ENCODE results near the gene CBX7.

Gene CBX7

GRCh38 chr22:39132871-39133524, 19.5 kb downstream of the CBX7 start:
- Histone ChIP-seq H3K27ac (no peak overlapping the region), H3K79me2 (ENCODE audit: insufficient read depth, low read depth) (no peaks in the 10 kb centered on the region), H3K4me1 (ENCODE audit: low read depth, poor library complexity, severe bottlenecking) (peaks cover 16% of the 10 kb centered on the region), H4K20me1 (ENCODE audit: insufficient read depth) (no peaks in the 10 kb centered on the region), H3K9ac (no peak overlapping the region), H3K36me3 (ENCODE audit: insufficient read depth) (no peaks in the 10 kb centered on the region), H3K27me3 (ENCODE audit: insufficient read depth, low read depth) (no peaks in the 10 kb centered on the region), H3K4me3 (IDR thresholded peaks at IDR 0.05; ENCODE audit: insufficient read depth, low read depth, low read length) (no peak overlapping the region), H3K4me2 (no peak overlapping the region), H2AFZ (ENCODE audit: low read depth) (no peak overlapping the region)
- no peak for TF ChIP-seq CTCF (conservative IDR thresholded peaks at IDR 0.05; ENCODE audit: low read depth, low read length)

GRCh38 chr22:39132281-39132680, 20.2 kb downstream of the CBX7 start:
- Histone ChIP-seq H3K9ac (no peak overlapping the region), H3K4me2 (no peak overlapping the region), H3K27me3 (ENCODE audit: insufficient read depth, low read depth) (no peaks in the 10 kb centered on the region), H2AFZ (ENCODE audit: low read depth) (no peak overlapping the region), H4K20me1 (ENCODE audit: insufficient read depth) (no peaks in the 10 kb centered on the region), H3K4me1 (ENCODE audit: low read depth, poor library complexity, severe bottlenecking) (peaks cover 16% of the 10 kb centered on the region), H3K36me3 (ENCODE audit: insufficient read depth) (no peaks in the 10 kb centered on the region), H3K4me3 (IDR thresholded peaks at IDR 0.05; ENCODE audit: insufficient read depth, low read depth, low read length) (no peak overlapping the region), H3K79me2 (ENCODE audit: insufficient read depth, low read depth) (no peaks in the 10 kb centered on the region), H3K27ac (no peak overlapping the region)
- no peak for TF ChIP-seq CTCF (conservative IDR thresholded peaks at IDR 0.05; ENCODE audit: low read depth, low read length)

GRCh38 chr22:39130892-39131855, 21.3 kb downstream of the CBX7 start:
- H3K27ac ChIP-seq, result no peak overlapping the region
- no peak overlapping the region for H3K4me2 ChIP-seq
- no peak overlapping the region for H2AFZ ChIP-seq (ENCODE audit: low read depth)
- no peaks in the 10 kb centered on the region for H4K20me1 ChIP-seq (ENCODE audit: insufficient read depth)
- H3K9ac ChIP-seq, result no peak overlapping the region
- no peaks in the 10 kb centered on the region for H3K27me3 ChIP-seq (ENCODE audit: insufficient read depth, low read depth)
- peaks cover 16% of the 10 kb centered on the region for H3K4me1 ChIP-seq (ENCODE audit: low read depth, poor library complexity, severe bottlenecking)
- no peak overlapping the region for H3K4me3 ChIP-seq (IDR thresholded peaks at IDR 0.05; ENCODE audit: insufficient read depth, low read depth, low read length)
- H3K79me2 ChIP-seq (ENCODE audit: insufficient read depth, low read depth), result no peaks in the 10 kb centered on the region
- TF ChIP-seq CTCF (conservative IDR thresholded peaks at IDR 0.05; ENCODE audit: low read depth, low read length), result no peak
- no peaks in the 10 kb centered on the region for H3K36me3 ChIP-seq (ENCODE audit: insufficient read depth)

GRCh38 chr22:39130152-39130704, 22.3 kb downstream of the CBX7 start:
- Histone ChIP-seq H2AFZ (ENCODE audit: low read depth) (no peak overlapping the region), H3K27me3 (ENCODE audit: insufficient read depth, low read depth) (no peaks in the 10 kb centered on the region), H3K36me3 (ENCODE audit: insufficient read depth) (no peaks in the 10 kb centered on the region), H3K4me3 (IDR thresholded peaks at IDR 0.05; ENCODE audit: insufficient read depth, low read depth, low read length) (no peak overlapping the region), H3K79me2 (ENCODE audit: insufficient read depth, low read depth) (no peaks in the 10 kb centered on the region), H4K20me1 (ENCODE audit: insufficient read depth) (no peaks in the 10 kb centered on the region), H3K27ac (no peak overlapping the region), H3K9ac (no peak overlapping the region), H3K4me2 (no peak overlapping the region), H3K4me1 (ENCODE audit: low read depth, poor library complexity, severe bottlenecking) (peaks cover 16% of the 10 kb centered on the region)
- TF ChIP-seq CTCF (conservative IDR thresholded peaks at IDR 0.05; ENCODE audit: low read depth, low read length), result no peak
